HepG2 (cell line): Measurements from ENCODE around the gene RFTN1. TPM values are rescaled to one million over a fixed set of nuclear protein-coding genes. Genes with fewer than 3 reads are reported as not detected.

Experiments used
- ATAC-seq: fragments of 200-7000 bp; cut with Tn5 transposase; 3 replicates; pipeline ENCODE4 v1.9.1; 2020; ENCODE audit warnings: mild to moderate bottlenecking, moderate library complexity
- BruUV-seq: library from RNA; stranded (reverse); fragments of 400-500 nt; replicated peaks from 2 replicates; lab custom pipeline; 2021; lab: Mats Ljungman, UMichigan
- CTCF ChIA-PET: fragments of 300-600 bp; formaldehyde crosslinking; extraction: SDS; loops from one replicate; lab custom pipeline; 2021; ENCODE audit warnings: low total read pairs, inconsistent platforms, low intra/inter-chr PET ratio; lab: Yijun Ruan, JAX
- POLR2A ChIA-PET: fragments of 350-600 bp; sonication (Branson Sonifier 250); formaldehyde crosslinking; loops from one replicate; lab custom pipeline; 2020; ENCODE audit warnings: antibody characterized with exemption, inconsistent platforms; lab: Yijun Ruan, JAX
- DNase-seq: peaks from one replicate; pipeline ENCODE4 v3.0.0-alpha.2; 2015; ENCODE audit warnings: low spot score
- FAIRE-seq: peaks from 3 replicates; lab custom pipeline; 2011; peaks lifted over from hg19 to GRCh38; lab: Jason Lieb, UNC
- H2AFZ ChIP-seq: one replicate; pipeline ENCODE4 v1.6.1; 2011; ENCODE audit warnings: low read length, inconsistent platforms
- H3K27ac ChIP-seq: fragments of 300-600 bp; 3 replicates; pipeline ENCODE4 v1.8.0; 2011; ENCODE audit warnings: mixed run types, mild to moderate bottlenecking, mixed read lengths, low read length, inconsistent platforms; ENCODE audit not compliant: insufficient read depth; ENCODE audit errors: extremely low read length
- H3K27me3 ChIP-seq, 2 experiments: fragments of 200-600 bp in 1 of 2; 2 replicates in 1 of 2; 3 replicates in 1 of 2; pipeline versions ENCODE4 v1.6.0 to v1.8.0; 2011; ENCODE audit warnings: low read length in 2 of 2, mild to moderate bottlenecking in 2 of 2, moderate library complexity in 2 of 2, inconsistent platforms in 1 of 2; ENCODE audit not compliant: insufficient read depth in 2 of 2, control insufficient read depth in 1 of 2
- H3K36me3 ChIP-seq, 2 experiments: fragments of 200-600 bp in 1 of 2; replicated peaks in 1 of 2; 2 replicates in 1 of 2; 3 replicates in 1 of 2; pipeline versions ENCODE4 v1.5.1 to v1.8.0; 2011; ENCODE audit warnings: low read length in 2 of 2, inconsistent platforms in 1 of 2; ENCODE audit not compliant: insufficient read depth in 2 of 2, control insufficient read depth in 1 of 2
- H3K4me1 ChIP-seq: 2 replicates; pipeline ENCODE4 v1.5.1; 2012; ENCODE audit warnings: low read length, inconsistent platforms; ENCODE audit not compliant: insufficient read depth
- H3K4me2 ChIP-seq: 2 replicates; pipeline ENCODE4 v1.6.0; 2011; ENCODE audit warnings: low read depth, low read length, inconsistent platforms
- H3K4me3 ChIP-seq, 3 experiments: fragments of 200-600 bp in 1 of 3; sonication (generic), shearing (Covaris generic) in 1 of 3; replicated peaks in 1 of 3; 2 replicates each; pipeline ENCODE4 v1.5.1; 2011 to 2016; ENCODE audit warnings: low read length in 3 of 3, inconsistent platforms in 2 of 3, low read depth in 2 of 3, mild to moderate bottlenecking in 2 of 3, control low read depth in 1 of 3, mixed read lengths in 1 of 3; ENCODE audit not compliant: insufficient read depth in 1 of 3
- H3K79me2 ChIP-seq: one replicate; pipeline ENCODE4 v1.6.1; 2011; ENCODE audit warnings: low read length, inconsistent platforms; ENCODE audit not compliant: insufficient read depth
- H3K9ac ChIP-seq: 2 replicates; pipeline ENCODE4 v1.6.0; 2011; ENCODE audit warnings: mild to moderate bottlenecking, low read depth, low read length, inconsistent platforms; ENCODE audit not compliant: insufficient read depth
- H3K9me3 ChIP-seq: 2 replicates; pipeline ENCODE4 v1.5.1; 2012; ENCODE audit warnings: mild to moderate bottlenecking, low read length
- H4K20me1 ChIP-seq: 2 replicates; pipeline ENCODE4 v1.6.0; 2011; ENCODE audit warnings: inconsistent platforms, mild to moderate bottlenecking, low read length, moderate library complexity; ENCODE audit not compliant: insufficient read depth
- CSRNP2 ChIP-seq: sonication (generic); formaldehyde crosslinking; conservative IDR thresholded peaks from 2 replicates; pipeline ENCODE4 v1.8.0; 2022; ENCODE audit warnings: low read depth, missing genetic modification reagents
- ISX ChIP-seq: sonication (generic); formaldehyde crosslinking; conservative IDR thresholded peaks from 2 replicates; pipeline ENCODE4 v1.5.0; 2020; ENCODE audit warnings: missing genetic modification reagents
- SRSF9 ChIP-seq: fragments of 200-400 bp; formaldehyde crosslinking; IDR thresholded peaks from 2 replicates; pipeline ENCODE4 v1.6.1; 2018; ENCODE audit warnings: borderline replicate concordance, mild to moderate bottlenecking, low read depth, low read length; ENCODE audit not compliant: insufficient read depth, poor library complexity, severe bottlenecking
- SSRP1 ChIP-seq: IDR thresholded peaks from 2 replicates; pipeline ENCODE4 v1.6.1; 2016; ENCODE audit warnings: control low read depth
- ZNF234 ChIP-seq: sonication (generic); formaldehyde crosslinking; conservative IDR thresholded peaks from 2 replicates; pipeline ENCODE4 v1.5.1; 2020; ENCODE audit warnings: mild to moderate bottlenecking, missing genetic modification reagents
- ZNF644 ChIP-seq: IDR thresholded peaks from 2 replicates; pipeline ENCODE4 v1.6.1; 2016; ENCODE audit warnings: low read depth
- ZNF839 ChIP-seq: sonication (generic); formaldehyde crosslinking; IDR thresholded peaks from 2 replicates; pipeline ENCODE4 v1.4.0; 2020; ENCODE audit warnings: missing genetic modification reagents, mild to moderate bottlenecking, borderline replicate concordance
- WGBS: methylation state at CpG from one replicate; pipeline ENCODE4 v1.1.6; 2017; ENCODE audit warnings: low lambda C conversion rate; 5-methylcytosine and 5-hydroxymethylcytosine counted together
- in situ Hi-C: cut with HindIII; loops from 2 replicates; pipeline ENCODE4 v1.10.0; 2017; ENCODE audit warnings: low pct_unique_long_range_greater_than_20kb; ENCODE audit not compliant: extremely low pct_ligation_motif_present
- intact Hi-C: fragments of 100-400 bp; cut with micrococcal nuclease; formaldehyde crosslinking; loops from one replicate; pipeline ENCODE4 v1.10.0; 2022; ENCODE audit not compliant: unreplicated experiment
- polyA plus RNA-seq, 8 experiments: library from polyadenylated mRNA; depleted of rRNA in 3 of 8; stranded (reverse) in 7 of 8; unstranded in 1 of 8; fragments of >200 nt; fragmentation: Illumina TruSeq in 4 of 8; extraction: Trizol in 4 of 8; gene quantifications; 2 replicates each; pipeline versions ENCODE4 v1.2.1 to v1.2.3, GENCODE V29; 2011 to 2016; ENCODE audit warnings: low read depth in 4 of 8, missing spikeins in 1 of 8, mixed read lengths in 1 of 8; ENCODE audit not compliant: insufficient read depth in 1 of 8
- total RNA-seq, 5 experiments: library from RNA; depleted of rRNA; stranded (reverse); fragments of >200 nt; fragmentation: Illumina TruSeq; extraction: Trizol; gene quantifications; 2 replicates each; pipeline ENCODE4 v1.2.3, GENCODE V29; 2016; ENCODE audit warnings: low read depth in 1 of 5

The RFTN1 gene
- total and polyA plus RNA-seq, 2 of the 13 experiments (the other 11 are each of a cell fraction or from before 2014, with no cell fraction given), result not detected

GRCh38 chr3:16362770-16363169 lies 150.7 kb downstream of the RFTN1 start:
- Histone ChIP-seq H3K79me2 (no peaks in the 10 kb centered on the region), H3K4me2 (no peak overlapping the region), H2AFZ (no peak overlapping the region), H4K20me1 (no peaks in the 10 kb centered on the region), H3K27me3 (no peaks in the 10 kb centered on the region), H3K36me3 (no peaks in the 10 kb centered on the region), H3K27ac (no peak overlapping the region), H3K4me3 (no peak overlapping the region), H3K9me3 (no peaks in the 10 kb centered on the region), H3K4me1 (no peaks in the 10 kb centered on the region), H3K9ac (no peak overlapping the region)
- no peak for FAIRE-seq
- intact Hi-C loops (no loop called here), in situ Hi-C loops (no loop called here)
- TF ChIP-seq SRSF9 (no peak), SSRP1 (CRISPR knock-in tag) (no peak), CSRNP2 (no peak), ZNF644 (no peak)
- BruUV-seq, result no TSS peak
- DNase-seq, result no peak
- CTCF ChIA-PET, result no interaction called here
- POLR2A ChIA-PET, result no interaction called here
- WGBS, result 89% methylated on average over 4 of the region's 4 CpGs
- no peak for ATAC-seq

- H3K4me3 ChIP-seq, result no peak overlapping the region
- no peaks in the 10 kb centered on the region for H4K20me1 ChIP-seq
- no peak overlapping the region for H3K9ac ChIP-seq
- no peak overlapping the region for H3K4me2 ChIP-seq
- H3K79me2 ChIP-seq, result no peaks in the 10 kb centered on the region
- H3K27me3 ChIP-seq, result no peaks in the 10 kb centered on the region
- ChIA-PET POLR2A (no interaction called here), CTCF (no interaction called here)
- TF ChIP-seq ZNF234 (CRISPR knock-in tag), result no peak
- no peak for TF ChIP-seq ZNF839 (CRISPR knock-in tag)
- no peak for TF ChIP-seq ISX
- H3K27ac ChIP-seq, result no peak overlapping the region
- DNase-seq (no peak), ATAC-seq (no peak), FAIRE-seq (no peak)
- no TSS peak for BruUV-seq
- H3K36me3 ChIP-seq, result no peaks in the 10 kb centered on the region
- intact Hi-C loops, result no loop called here
- no peaks in the 10 kb centered on the region for H3K4me1 ChIP-seq
- no peak overlapping the region for H2AFZ ChIP-seq
- in situ Hi-C loops, result no loop called here
- no peaks in the 10 kb centered on the region for H3K9me3 ChIP-seq
These were observed 152.4 kb downstream of the RFTN1 start for GRCh38 chr3:16361087-16361486.
